Retina (tissue), 1 donor: Measurements from ENCODE around the gene EBF3.

Experiments
- DNase-seq: peaks from one replicate; pipeline ENCODE4 v3.0.0-alpha.2; 2016

The EBF3 gene

GRCh38 chr10:129971381-129972144, 7.5 kb upstream of the EBF3 start:
- DNase-seq: peak; percentile 86

GRCh38 chr10:129970465-129971364, 6.6 kb upstream of the EBF3 start:
- DNase-seq: peak; percentile 79

GRCh38 chr10:129969911-129970464, 5.9 kb upstream of the EBF3 start:
- DNase-seq: no peak

GRCh38 chr10:129969184-129969910, 5.3 kb upstream of the EBF3 start:
- peak; percentile 60 for DNase-seq

GRCh38 chr10:129968853-129969183, 4.7 kb upstream of the EBF3 start:
- peak; percentile 89 for DNase-seq

- peak; percentile 83 for DNase-seq
Observed at GRCh38 chr10:129968020-129968852, 4.2 kb upstream of the EBF3 start.

- no peak for DNase-seq
Observed at GRCh38 chr10:129967579-129968019, 3.5 kb upstream of the EBF3 start.

GRCh38 chr10:129966889-129967578, 3.0 kb upstream of the EBF3 start:
- peak; percentile 74 for DNase-seq

- DNase-seq: peak; percentile 60
Observed at GRCh38 chr10:129966370-129966888, 2.4 kb upstream of the EBF3 start.

- peak; percentile 50 for DNase-seq
Observed at GRCh38 chr10:129965959-129966358, 1.9 kb upstream of the EBF3 start.

- DNase-seq: no peak
Observed at GRCh38 chr10:129965425-129965808, 1.3 kb upstream of the EBF3 start.

- peak; percentile 81 for DNase-seq
Observed at GRCh38 chr10:129964611-129965424, 744 bp upstream of the EBF3 start.

- peak; percentile 84 for DNase-seq
Observed at GRCh38 chr10:129962872-129963640, 1.0 kb downstream of the EBF3 start.

- peak; percentile 73 for DNase-seq
Observed at GRCh38 chr10:129962031-129962871, 1.8 kb downstream of the EBF3 start.

- DNase-seq: no peak
Observed at GRCh38 chr10:129961157-129961701, 2.8 kb downstream of the EBF3 start.

GRCh38 chr10:129960481-129961156, 3.5 kb downstream of the EBF3 start:
- DNase-seq: no peak
